Panc1 (cell line): Measurements from ENCODE around the gene TMTC1. TPM values are rescaled to one million over a fixed set of nuclear protein-coding genes. Genes with fewer than 3 reads are reported as not detected.

Experiments used
- ATAC-seq: fragments of 200-7000 bp; cut with Tn5 transposase; 2 replicates; pipeline ENCODE4 v1.9.1; 2020; ENCODE audit warnings: mild to moderate bottlenecking, moderate library complexity
- BruUV-seq: library from RNA; stranded (reverse); fragments of 400-500 nt; replicated peaks from 2 replicates; lab custom pipeline; 2021; lab: Mats Ljungman, UMichigan
- CTCF ChIA-PET: fragments of 300-600 bp; sonication (Branson Sonifier 250); formaldehyde crosslinking; loops from one replicate; lab custom pipeline; 2022; ENCODE audit warnings: antibody characterized with exemption; lab: Charles Lee
- POLR2A ChIA-PET: fragments of 300-600 bp; sonication (Branson Sonifier 250); formaldehyde crosslinking; loops from one replicate; lab custom pipeline; 2022; ENCODE audit warnings: antibody characterized with exemption; lab: Charles Lee
- DNase-seq: peaks from one replicate; pipeline ENCODE4 v3.0.0-alpha.2; 2010; ENCODE audit warnings: low read depth, low spot score
- H3K27ac ChIP-seq: 2 replicates; pipeline ENCODE4 v1.5.1; 2011; ENCODE audit warnings: mild to moderate bottlenecking, low read length, inconsistent platforms
- H3K27me3 ChIP-seq: fragments of 200-500 bp; sonication (Bioruptor generic); 2 replicates; pipeline ENCODE4 v1.6.0; 2014; ENCODE audit warnings: low read length, inconsistent platforms; ENCODE audit not compliant: control insufficient read depth, insufficient read depth
- H3K36me3 ChIP-seq: fragments of 200-500 bp; sonication (Bioruptor generic); 2 replicates; pipeline ENCODE4 v1.5.1; 2014; ENCODE audit warnings: inconsistent platforms, mild to moderate bottlenecking, low read length, moderate library complexity; ENCODE audit not compliant: control insufficient read depth, insufficient read depth
- H3K4me1 ChIP-seq: 2 replicates; pipeline ENCODE4 v1.5.1; 2011; ENCODE audit warnings: inconsistent platforms, mild to moderate bottlenecking, low read length, moderate library complexity; ENCODE audit not compliant: control insufficient read depth, insufficient read depth
- H3K4me3 ChIP-seq, 2 experiments: 2 replicates each; pipeline ENCODE4 v1.5.1; 2011 to 2012; ENCODE audit warnings: low read depth in 2 of 2, low read length in 2 of 2, mild to moderate bottlenecking in 2 of 2, inconsistent platforms in 1 of 2, moderate library complexity in 1 of 2
- H3K9me3 ChIP-seq: fragments of 200-500 bp; sonication (Bioruptor generic); 2 replicates; pipeline ENCODE4 v1.5.1; 2014; ENCODE audit warnings: low read depth, mild to moderate bottlenecking, inconsistent platforms, low read length, moderate library complexity; ENCODE audit not compliant: control insufficient read depth, insufficient read depth
- CTCF ChIP-seq: fragments of 450-650 bp; IDR thresholded peaks from 2 replicates; pipeline ENCODE4 v1.5.1; 2017; ENCODE audit warnings: mild to moderate bottlenecking
- POLR2AphosphoS5 ChIP-seq: IDR thresholded peaks from 2 replicates; pipeline ENCODE4 v1.6.1; 2012; ENCODE audit warnings: mild to moderate bottlenecking, low read depth, low read length, moderate library complexity
- SIN3A ChIP-seq: IDR thresholded peaks from 2 replicates; pipeline ENCODE4 v1.6.1; 2012; ENCODE audit warnings: low read depth, mild to moderate bottlenecking, low read length, moderate library complexity, borderline replicate concordance; ENCODE audit not compliant: insufficient read depth
- TCF7L2 ChIP-seq: IDR thresholded peaks from 2 replicates; pipeline ENCODE4 v1.6.1; 2011; ENCODE audit warnings: mild to moderate bottlenecking, low read depth, low read length, inconsistent platforms
- in situ Hi-C: cut with HindIII; loops from 2 replicates; pipeline ENCODE4 v1.10.0; 2016; ENCODE audit warnings: low sequenced_read_pairs, low pct_unique_long_range_greater_than_20kb
- intact Hi-C: fragments of 100-400 bp; cut with micrococcal nuclease; formaldehyde crosslinking; loops from one replicate; pipeline ENCODE4 v1.10.0; 2022; ENCODE audit not compliant: unreplicated experiment
- total RNA-seq: library from RNA; stranded (reverse); gene quantifications from one replicate; pipeline ENCODE4 v1.2.1, GENCODE V29; 2021; ENCODE audit not compliant: unreplicated experiment
- TF ChIP-seq, protein P1 (sequence below), 2 experiments: IDR thresholded peaks; 2 replicates each; pipeline ENCODE4 v1.6.1; 2011 to 2012; ENCODE audit warnings: low read depth in 2 of 2, control low read depth in 1 of 2, low read length in 1 of 2, mild to moderate bottlenecking in 1 of 2, moderate library complexity in 1 of 2; ENCODE audit not compliant: insufficient read depth in 1 of 2

TMTC1 gene
- total RNA-seq, 1 experiment from 2014 or later = 0.28 TPM

- no peaks in the 10 kb centered on the region; the same call in 1 of the 2 replicates for H3K27me3 ChIP-seq
- ChIA-PET CTCF (no interaction called here), POLR2A (no interaction called here)
- DNase-seq (no peak), ATAC-seq (no peak)
- no peaks in the 10 kb centered on the region for H3K36me3 ChIP-seq
- no peak overlapping the region for H3K4me3 ChIP-seq
- in situ Hi-C loops = no loop called here
- intact Hi-C loops = loop anchor here (5.0 kb wide), 1 partner anchor 610 kb away; no protein-coding TSS in a partner anchor
- H3K27ac ChIP-seq = no peak overlapping the region
- H3K4me1 ChIP-seq = no peaks in the 10 kb centered on the region
- no peaks in the 10 kb centered on the region for H3K9me3 ChIP-seq
- BruUV-seq = no TSS peak
- TF ChIP-seq POLR2AphosphoS5 = no peak
- no peak for TF ChIP-seq SIN3A
- TF ChIP-seq, protein P1, sequence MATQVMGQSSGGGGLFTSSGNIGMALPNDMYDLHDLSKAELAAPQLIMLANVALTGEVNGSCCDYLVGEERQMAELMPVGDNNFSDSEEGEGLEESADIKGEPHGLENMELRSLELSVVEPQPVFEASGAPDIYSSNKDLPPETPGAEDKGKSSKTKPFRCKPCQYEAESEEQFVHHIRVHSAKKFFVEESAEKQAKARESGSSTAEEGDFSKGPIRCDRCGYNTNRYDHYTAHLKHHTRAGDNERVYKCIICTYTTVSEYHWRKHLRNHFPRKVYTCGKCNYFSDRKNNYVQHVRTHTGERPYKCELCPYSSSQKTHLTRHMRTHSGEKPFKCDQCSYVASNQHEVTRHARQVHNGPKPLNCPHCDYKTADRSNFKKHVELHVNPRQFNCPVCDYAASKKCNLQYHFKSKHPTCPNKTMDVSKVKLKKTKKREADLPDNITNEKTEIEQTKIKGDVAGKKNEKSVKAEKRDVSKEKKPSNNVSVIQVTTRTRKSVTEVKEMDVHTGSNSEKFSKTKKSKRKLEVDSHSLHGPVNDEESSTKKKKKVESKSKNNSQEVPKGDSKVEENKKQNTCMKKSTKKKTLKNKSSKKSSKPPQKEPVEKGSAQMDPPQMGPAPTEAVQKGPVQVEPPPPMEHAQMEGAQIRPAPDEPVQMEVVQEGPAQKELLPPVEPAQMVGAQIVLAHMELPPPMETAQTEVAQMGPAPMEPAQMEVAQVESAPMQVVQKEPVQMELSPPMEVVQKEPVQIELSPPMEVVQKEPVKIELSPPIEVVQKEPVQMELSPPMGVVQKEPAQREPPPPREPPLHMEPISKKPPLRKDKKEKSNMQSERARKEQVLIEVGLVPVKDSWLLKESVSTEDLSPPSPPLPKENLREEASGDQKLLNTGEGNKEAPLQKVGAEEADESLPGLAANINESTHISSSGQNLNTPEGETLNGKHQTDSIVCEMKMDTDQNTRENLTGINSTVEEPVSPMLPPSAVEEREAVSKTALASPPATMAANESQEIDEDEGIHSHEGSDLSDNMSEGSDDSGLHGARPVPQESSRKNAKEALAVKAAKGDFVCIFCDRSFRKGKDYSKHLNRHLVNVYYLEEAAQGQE (IDR thresholded peaks at IDR 0.05; ENCODE audit: insufficient read depth in 1 of 2, low read depth in 2 of 2, low read length in 1 of 2) = no peak
- no peak for TF ChIP-seq TCF7L2
- TF ChIP-seq CTCF = no peak
Measured at GRCh38 chr12:29521951-29522350, 261.8 kb downstream of the TMTC1 start.

GRCh38 chr12:29519585-29520182, 264.1 kb downstream of the TMTC1 start:
- intact Hi-C loops (loop anchor here (2.0 to 5.0 kb wide), 4 partner anchors 212 to 1287 kb away; no protein-coding TSS in a partner anchor), in situ Hi-C loops (no loop called here)
- Histone ChIP-seq H3K4me1 (no peaks in the 10 kb centered on the region), H3K27ac (no peak overlapping the region), H3K36me3 (no peaks in the 10 kb centered on the region), H3K9me3 (no peaks in the 10 kb centered on the region), H3K4me3 (no peak overlapping the region), H3K27me3 (no peaks in the 10 kb centered on the region; the same call in 1 of the 2 replicates)
- DNase-seq = peak; percentile 42
- peak; percentile 60; the same call in 1 of the 2 replicates for ATAC-seq
- ChIA-PET CTCF (interaction anchor here (0.7 kb wide), 1 partner anchor 909 kb away, joined by 3 read pairs; no protein-coding TSS in a partner anchor), POLR2A (interaction anchor here (0.7 kb wide), 1 partner anchor 1353 kb away, joined by 3 read pairs; no protein-coding TSS in a partner anchor)
- TF ChIP-seq SIN3A (no peak), CTCF (peak; percentile 73)
- no TSS peak for BruUV-seq
